Measurements from ENCODE around the gene CYTL1. TPM values are rescaled to one million over a fixed set of nuclear protein-coding genes. Genes with fewer than 3 reads are reported as not detected.

Gene CYTL1
- total RNA-seq: 12.8 TPM in 1 of 2 replicates, not detected in the other

GRCh38 chr4:5019274-5019673, at the start of gene CYTL1:
CYTL1 (minus strand) TSS chr4:5019458; CDS start chr4:5019445, 13 bp downstream.

GRCh38 chr4:5051278-5052203, 32.3 kb upstream of the CYTL1 start, which contains the start of gene STK32B:
STK32B (plus strand) TSS chr4:5051480.

Other genes with a start within 250 kb of the CYTL1 start
- gene MSX1, start 159.8 kb downstream of the CYTL1 start, total RNA-seq: 23.1 and 25.8 TPM in 2 replicates
- 2.4 and 17.7 TPM in 2 replicates for gene STK32B, start 32.0 kb upstream of the CYTL1 start, total RNA-seq

All from hair follicle dermal papilla cell (primary cell).